Omental fat pad (tissue), 4 donors: ENCODE measurements around the gene SIK2. TPM values are rescaled to one million over a fixed set of nuclear protein-coding genes. Genes with fewer than 3 reads are reported as not detected.

Source experiments
- ATAC-seq: fragments of 150-250 bp; one replicate; pipeline ENCODE4 v1.9.1; 2016; ENCODE audit warnings: mild to moderate bottlenecking, moderate library complexity; ENCODE audit not compliant: low FRiP score
- DNase-seq: peaks from one replicate; pipeline ENCODE4 v3.0.0-alpha.2; 2019; ENCODE audit warnings: low spot score
- total RNA-seq, 4 donors: library from RNA; depleted of rRNA; stranded (reverse); fragments of >200 nt; gene quantifications; one replicate each; pipeline ENCODE4 v1.1.0, GENCODE V29; 2016
- TF ChIP-seq, protein P1 (sequence below), 3 donors: fragments of 450-650 bp; IDR thresholded peaks; one replicate each; pipeline ENCODE4 v1.5.1; 2016 to 2017; ENCODE audit warnings: antibody characterized with exemption in 3 of 3, mild to moderate bottlenecking in 3 of 3, moderate library complexity in 2 of 3

SIK2 gene
- total RNA-seq, 4 donors from 2014 or later: 27.3 to 111 (median 73.6) TPM

DNA sequence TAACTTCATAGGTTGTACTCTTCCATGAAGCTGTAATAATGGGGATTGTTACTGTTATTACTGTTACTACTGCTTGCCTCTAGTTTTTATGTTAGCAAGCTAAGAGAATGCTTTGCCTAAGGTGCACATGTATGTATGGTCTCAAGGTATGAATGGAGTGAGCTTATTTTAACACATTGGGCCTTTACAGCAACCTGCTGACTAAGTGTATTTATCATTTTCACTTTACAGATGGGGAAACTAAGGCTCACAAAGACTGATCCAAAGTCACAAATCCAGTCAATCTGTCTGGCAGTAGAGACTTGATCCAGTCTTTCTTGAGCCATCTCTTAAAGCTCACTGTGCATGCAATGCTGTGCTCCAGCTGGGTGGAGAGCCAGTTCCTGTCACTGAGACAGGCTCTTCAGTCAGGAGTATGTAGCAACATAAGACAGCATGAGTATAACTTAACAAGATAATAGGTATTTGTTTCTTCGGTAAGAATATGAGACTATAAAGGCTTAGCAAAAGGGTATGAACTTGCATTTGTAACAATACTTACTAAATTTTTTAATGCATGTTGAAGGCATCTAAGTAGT, 97.4 kb downstream of the SIK2 start:
- ATAC-seq (no peak), DNase-seq (no peak)
- TF ChIP-seq, protein P1, sequence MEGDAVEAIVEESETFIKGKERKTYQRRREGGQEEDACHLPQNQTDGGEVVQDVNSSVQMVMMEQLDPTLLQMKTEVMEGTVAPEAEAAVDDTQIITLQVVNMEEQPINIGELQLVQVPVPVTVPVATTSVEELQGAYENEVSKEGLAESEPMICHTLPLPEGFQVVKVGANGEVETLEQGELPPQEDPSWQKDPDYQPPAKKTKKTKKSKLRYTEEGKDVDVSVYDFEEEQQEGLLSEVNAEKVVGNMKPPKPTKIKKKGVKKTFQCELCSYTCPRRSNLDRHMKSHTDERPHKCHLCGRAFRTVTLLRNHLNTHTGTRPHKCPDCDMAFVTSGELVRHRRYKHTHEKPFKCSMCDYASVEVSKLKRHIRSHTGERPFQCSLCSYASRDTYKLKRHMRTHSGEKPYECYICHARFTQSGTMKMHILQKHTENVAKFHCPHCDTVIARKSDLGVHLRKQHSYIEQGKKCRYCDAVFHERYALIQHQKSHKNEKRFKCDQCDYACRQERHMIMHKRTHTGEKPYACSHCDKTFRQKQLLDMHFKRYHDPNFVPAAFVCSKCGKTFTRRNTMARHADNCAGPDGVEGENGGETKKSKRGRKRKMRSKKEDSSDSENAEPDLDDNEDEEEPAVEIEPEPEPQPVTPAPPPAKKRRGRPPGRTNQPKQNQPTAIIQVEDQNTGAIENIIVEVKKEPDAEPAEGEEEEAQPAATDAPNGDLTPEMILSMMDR (IDR thresholded peaks at IDR 0.05): no peak

DNA sequence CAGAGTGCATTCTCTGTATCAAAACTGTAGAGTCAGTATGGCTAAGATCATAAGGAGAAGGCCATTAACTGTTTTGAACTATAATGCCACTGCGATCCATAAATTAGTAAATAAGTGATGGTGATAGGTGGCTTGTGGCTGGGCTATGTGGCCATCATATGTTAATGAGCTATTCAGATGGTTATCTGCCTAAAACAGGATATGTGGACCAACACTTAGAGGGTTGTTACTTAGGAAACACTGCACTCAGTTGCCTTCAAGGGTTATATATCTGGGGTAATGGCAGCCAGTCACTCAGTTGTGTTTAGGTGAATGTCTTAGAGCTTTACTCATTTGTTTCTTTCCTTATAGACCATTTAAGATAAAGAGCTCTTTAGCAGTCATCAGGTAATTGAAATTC, 97.9 kb downstream of the SIK2 start:
- DNase-seq (no peak), ATAC-seq (no peak)
- TF ChIP-seq, protein P1 (IDR thresholded peaks at IDR 0.05): no peak

GRCh38 chr11:111702623-111703022, 100.4 kb downstream of the SIK2 start:
- TF ChIP-seq, protein P1 (IDR thresholded peaks at IDR 0.05): no peak
- DNase-seq (no peak), ATAC-seq (no peak)

DNA sequence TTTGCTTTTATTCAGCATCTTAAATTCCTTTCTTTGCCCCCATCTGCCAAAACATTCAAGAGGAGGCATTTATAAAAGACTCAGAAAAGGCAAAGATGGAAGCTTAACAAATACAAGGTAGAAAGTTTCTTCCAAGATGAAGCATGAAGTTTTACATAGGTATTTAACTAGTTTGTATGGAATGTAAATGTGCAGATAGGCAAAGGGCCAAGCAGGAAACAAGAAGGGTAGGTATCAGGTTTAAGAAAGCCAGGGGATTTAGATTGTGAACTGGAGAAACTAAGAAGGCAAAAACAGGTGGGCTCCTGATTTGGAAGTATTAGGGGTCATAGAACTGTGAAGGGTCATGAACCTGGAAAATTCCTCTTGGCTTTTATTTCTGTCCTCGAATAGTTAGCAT, 101.3 kb downstream of the SIK2 start:
- ATAC-seq: no peak
- DNase-seq: no peak
- TF ChIP-seq, protein P1 (IDR thresholded peaks at IDR 0.05): no peak

DNA sequence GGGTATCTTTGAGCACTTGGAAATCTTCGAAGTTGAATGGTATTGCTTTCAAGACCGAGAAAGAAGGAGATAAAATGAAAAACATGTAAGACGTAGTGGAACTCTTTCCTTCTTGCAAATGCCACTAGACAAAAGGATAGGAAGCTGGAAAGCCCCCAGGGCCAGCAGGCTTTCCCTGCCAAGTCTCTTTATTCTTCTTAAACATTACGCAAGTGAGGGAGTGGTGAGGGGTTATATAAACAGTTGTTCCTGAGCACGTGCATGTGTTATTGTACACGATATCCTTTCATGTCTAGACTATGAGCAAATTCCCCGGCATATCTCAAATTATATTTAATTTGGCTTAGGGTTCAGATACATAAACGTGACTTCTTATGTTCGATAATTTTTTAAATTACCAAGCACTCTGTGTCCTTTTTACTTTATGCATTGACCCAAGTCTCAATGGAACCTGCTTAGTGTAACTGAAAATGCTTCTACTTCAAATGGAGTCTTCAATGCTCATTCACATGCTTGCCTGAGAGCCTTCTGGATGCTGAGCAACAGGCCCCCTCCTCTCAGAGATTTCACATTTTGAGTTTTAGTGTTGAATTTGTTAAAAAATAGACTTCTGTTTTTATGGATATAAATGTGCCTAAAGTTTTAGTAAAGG, 104.9 kb downstream of the SIK2 start:
- DNase-seq: no peak
- ATAC-seq: no peak
- TF ChIP-seq, protein P1 (IDR thresholded peaks at IDR 0.05): no peak

- DNase-seq: no peak
- TF ChIP-seq, protein P1 (IDR thresholded peaks at IDR 0.05): no peak
- ATAC-seq: no peak
These were observed 105.4 kb downstream of the SIK2 start for GRCh38 chr11:111707691-111708067.

GRCh38 chr11:111714522-111714921, 112.3 kb downstream of the SIK2 start:
- TF ChIP-seq, protein P1 (IDR thresholded peaks at IDR 0.05): no peak
- no peak for ATAC-seq
- DNase-seq: no peak
